ENCODE data around the gene PEX12.
A peak's percentile ranks its signal among the peaks of the same experiment; 100 is the strongest.
"Not testable (repeated sequence)": the region's sequence is repeated elsewhere in the genome, so short reads cannot be mapped to it uniquely, and the experiment has no call there.

The PEX12 gene

GRCh38 chr17:35577830-35578196 is 558 bp downstream of the PEX12 start:
- ATAC-seq, result no peak

- no peak for ATAC-seq
Measured at GRCh38 chr17:35575759-35576158, 2.6 kb downstream of the PEX12 start.

- ATAC-seq, result no peak
Measured at GRCh38 chr17:35569405-35569804, 9.0 kb downstream of the PEX12 start.

GRCh38 chr17:35568561-35568960 is 9.8 kb downstream of the PEX12 start:
- peak; percentile 58 to 61 for ATAC-seq

- ATAC-seq, result no peak
Measured at GRCh38 chr17:35566968-35567367, 11.4 kb downstream of the PEX12 start.

- ATAC-seq, result not testable (repeated sequence)
Measured at GRCh38 chr17:35563181-35563580, 15.2 kb downstream of the PEX12 start.

GRCh38 chr17:35560703-35561102 is 17.7 kb downstream of the PEX12 start, which contains the start of gene SLFN14:
Gene SLFN14, minus strand, starts transcription at chr17:35560819. Its CDS starts 2,757 bp downstream, at chr17:35558062.
- ATAC-seq, result peak in 1 of 2 donors; percentile 17

- no peak for ATAC-seq
Measured at GRCh38 chr17:35559495-35560210, 18.7 kb downstream of the PEX12 start.

GRCh38 chr17:35557353-35557752 is 21.0 kb downstream of the PEX12 start:
- no peak for ATAC-seq

GRCh38 chr17:35555691-35556090 is 22.7 kb downstream of the PEX12 start:
- ATAC-seq, result no peak

- peak; percentile 74 to 84 for ATAC-seq
Measured at GRCh38 chr17:35554668-35555067, 23.7 kb downstream of the PEX12 start.

- ATAC-seq, result no peak
Measured at GRCh38 chr17:35553310-35553709, 25.1 kb downstream of the PEX12 start.

- ATAC-seq, result peak; percentile 17 to 70
Measured at GRCh38 chr17:35548978-35549377, 29.4 kb downstream of the PEX12 start.

GRCh38 chr17:35548208-35548810 is 30.1 kb downstream of the PEX12 start:
- no peak for ATAC-seq

GRCh38 chr17:35546487-35546886 is 31.9 kb downstream of the PEX12 start:
- ATAC-seq, result no peak

- no peak for ATAC-seq
Measured at GRCh38 chr17:35545150-35545549, 33.2 kb downstream of the PEX12 start.

- ATAC-seq, result no peak
Measured at GRCh38 chr17:35543856-35544255, 34.5 kb downstream of the PEX12 start.

GRCh38 chr17:35542990-35543389 is 35.4 kb downstream of the PEX12 start:
- no peak for ATAC-seq

GRCh38 chr17:35541434-35541833 is 36.9 kb downstream of the PEX12 start:
- no peak for ATAC-seq

- peak; percentile 8 to 28 for ATAC-seq
Measured at GRCh38 chr17:35540589-35541404, 37.6 kb downstream of the PEX12 start.

- no peak for ATAC-seq
Measured at GRCh38 chr17:35539659-35540026, 38.7 kb downstream of the PEX12 start.

GRCh38 chr17:35537601-35538141 is 40.7 kb downstream of the PEX12 start, which contains the start of gene SLFN12L:
Gene SLFN12L, minus strand, starts transcription at chr17:35537678. Its CDS starts 15,314 bp downstream, at chr17:35522364.
- peak; percentile 58 to 62 for ATAC-seq

- peak; percentile 51 to 59 for ATAC-seq
Measured at GRCh38 chr17:35536664-35537171, 41.7 kb downstream of the PEX12 start.
